Activated T-cell treated with anti-CD3 and anti-CD28 coated beads, Interleukin-2, amount 50 U/mL, for 48 hours (primary cell): ENCODE results near the gene TVP23B.
"Not testable (repeated sequence)": the region's sequence is repeated elsewhere in the genome, so short reads cannot be mapped to it uniquely, and the experiment has no call there.

Experiments used
- DNase-seq, 2 experiments: peaks; one replicate each; pipeline ENCODE4 v3.0.0-alpha.2; 2020

TVP23B gene

DNA sequence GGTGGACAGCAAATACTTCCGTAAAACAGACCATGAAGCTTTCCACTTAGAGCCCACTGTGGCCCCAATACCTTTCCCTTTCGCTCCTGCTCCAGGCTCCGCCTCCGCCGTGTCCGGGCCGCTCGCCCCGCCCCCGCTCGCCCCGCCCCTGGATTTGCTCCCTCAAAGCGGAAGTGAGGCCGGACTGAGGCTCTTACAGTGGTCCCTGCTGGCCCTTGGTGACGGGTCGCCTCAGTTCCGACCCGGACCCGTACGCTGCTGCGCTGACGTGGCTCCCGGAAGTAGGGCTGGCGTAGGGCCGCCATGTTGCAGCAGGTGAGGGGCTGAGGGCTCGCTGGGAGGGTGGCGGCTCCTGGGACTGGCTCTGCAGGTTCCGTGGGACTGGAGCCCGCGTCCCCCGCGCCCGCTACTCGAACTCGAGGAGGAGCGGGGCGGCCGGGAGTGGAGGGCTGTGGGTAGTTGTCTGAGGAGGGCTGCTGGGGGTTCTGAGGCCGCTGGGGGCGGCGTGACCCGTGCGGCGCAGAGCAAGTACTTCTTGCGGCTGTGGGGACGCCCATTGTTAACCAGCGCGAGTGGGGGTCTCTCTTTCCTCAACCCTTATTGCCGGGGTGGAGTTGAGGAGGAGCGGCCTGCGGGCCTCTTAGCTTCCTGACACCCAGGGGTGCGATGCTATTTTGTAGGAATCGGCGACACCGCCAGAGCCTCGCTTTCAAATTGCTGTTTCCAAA, at the start of gene TVP23B:
Gene TVP23B (plus strand): TSS at position 193 of the 728 bp plus-strand sequence. CDS start 111 bp downstream, at position 304.
- DNase-seq, result peak; percentile 99

DNA sequence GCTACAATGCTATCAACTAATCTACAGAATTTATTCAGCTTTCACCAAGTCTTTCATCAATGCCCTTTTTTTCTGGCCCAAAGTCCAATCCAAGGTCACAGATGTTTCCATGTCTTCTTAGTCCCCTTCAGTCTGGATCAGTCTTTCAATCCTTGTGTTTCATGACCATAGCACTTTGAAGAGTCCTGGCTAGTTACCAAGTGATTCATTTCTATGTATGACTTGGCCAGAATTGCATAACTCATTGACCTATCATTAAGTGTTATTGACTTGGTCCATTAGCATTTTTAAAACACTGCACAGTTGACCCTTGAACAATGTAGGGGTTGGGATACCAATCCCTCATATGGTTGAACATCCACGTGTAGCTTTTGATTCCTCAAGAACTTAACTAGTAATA, 48.5 kb upstream of the TVP23B start:
- DNase-seq, result not testable (repeated sequence)

DNA sequence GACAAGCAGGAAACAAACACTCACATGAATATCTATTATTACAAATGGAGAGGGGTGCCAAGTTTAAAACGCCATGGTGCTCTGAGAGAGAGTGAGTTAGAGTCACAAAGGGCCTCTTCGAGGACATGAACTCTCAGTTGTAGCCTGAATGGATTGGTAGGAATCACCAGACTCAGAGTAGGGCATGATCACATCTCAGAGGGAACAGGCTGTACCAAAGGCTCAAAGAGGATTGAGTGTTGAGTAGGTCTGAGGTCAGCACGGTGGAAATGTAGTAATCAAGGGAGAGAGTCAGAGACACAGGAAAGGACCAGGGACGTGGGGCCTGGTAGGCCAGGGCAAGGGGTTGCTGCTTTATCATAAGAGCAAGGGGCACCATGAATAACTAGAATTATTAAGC, 47.6 kb upstream of the TVP23B start:
- DNase-seq, result not testable (repeated sequence)

DNA sequence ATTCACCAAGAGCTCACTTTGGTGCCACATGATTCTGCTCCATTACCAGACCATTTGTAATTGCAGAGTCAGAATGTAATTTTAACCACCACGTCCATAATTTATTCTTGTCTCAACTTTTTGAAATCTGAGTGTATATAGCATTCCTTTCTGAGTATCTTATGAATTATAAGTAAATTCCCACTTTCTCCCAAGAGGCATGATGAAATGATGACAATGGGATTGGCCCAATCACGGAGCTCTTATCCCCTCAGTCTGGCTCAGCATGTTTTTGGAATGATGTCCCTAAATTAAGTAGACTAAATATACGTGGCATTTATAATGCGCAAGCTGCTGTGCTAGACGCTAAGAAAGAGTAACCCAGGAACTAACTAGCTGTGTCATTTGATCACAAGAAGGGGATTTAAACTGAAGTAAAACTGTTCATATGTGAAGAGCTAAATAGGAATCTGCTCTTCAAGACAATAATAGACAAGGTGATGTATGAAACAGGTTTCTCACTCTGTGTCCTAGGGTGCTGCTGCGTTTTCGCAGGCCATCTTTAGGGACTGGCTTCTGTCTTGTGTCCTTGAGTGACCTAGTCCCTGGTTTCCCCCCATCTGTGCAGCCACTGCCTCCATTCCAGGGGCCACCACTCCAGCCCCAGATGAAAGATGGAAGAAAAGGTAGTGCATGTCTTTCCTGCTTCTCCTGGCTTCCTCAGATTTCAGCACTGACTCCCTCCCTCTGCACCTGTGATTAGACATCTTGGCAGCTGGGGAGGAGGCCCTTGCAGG, 41.2 kb upstream of the TVP23B start:
- not testable (repeated sequence) for DNase-seq

DNA sequence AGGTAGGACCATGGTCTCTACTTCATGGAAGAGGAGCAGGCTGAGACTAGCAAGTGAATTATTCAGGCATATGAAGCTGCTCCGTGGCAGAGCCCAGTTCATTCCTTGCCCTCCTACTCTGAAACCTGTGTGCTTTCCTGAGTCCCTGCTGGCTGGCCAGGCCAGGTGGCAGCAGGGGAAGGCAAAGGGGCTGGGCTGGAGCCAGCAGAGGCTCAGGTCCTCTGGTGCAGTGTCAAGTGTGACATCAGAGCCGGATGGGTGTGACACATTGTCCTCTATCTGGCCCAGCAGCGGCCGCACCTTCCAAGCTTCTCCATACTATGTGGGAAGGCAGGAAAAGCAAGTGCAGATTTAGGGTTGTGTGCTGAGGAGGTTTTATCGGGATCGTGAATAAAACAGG, 39.8 kb upstream of the TVP23B start:
- not testable (repeated sequence) for DNase-seq

DNA sequence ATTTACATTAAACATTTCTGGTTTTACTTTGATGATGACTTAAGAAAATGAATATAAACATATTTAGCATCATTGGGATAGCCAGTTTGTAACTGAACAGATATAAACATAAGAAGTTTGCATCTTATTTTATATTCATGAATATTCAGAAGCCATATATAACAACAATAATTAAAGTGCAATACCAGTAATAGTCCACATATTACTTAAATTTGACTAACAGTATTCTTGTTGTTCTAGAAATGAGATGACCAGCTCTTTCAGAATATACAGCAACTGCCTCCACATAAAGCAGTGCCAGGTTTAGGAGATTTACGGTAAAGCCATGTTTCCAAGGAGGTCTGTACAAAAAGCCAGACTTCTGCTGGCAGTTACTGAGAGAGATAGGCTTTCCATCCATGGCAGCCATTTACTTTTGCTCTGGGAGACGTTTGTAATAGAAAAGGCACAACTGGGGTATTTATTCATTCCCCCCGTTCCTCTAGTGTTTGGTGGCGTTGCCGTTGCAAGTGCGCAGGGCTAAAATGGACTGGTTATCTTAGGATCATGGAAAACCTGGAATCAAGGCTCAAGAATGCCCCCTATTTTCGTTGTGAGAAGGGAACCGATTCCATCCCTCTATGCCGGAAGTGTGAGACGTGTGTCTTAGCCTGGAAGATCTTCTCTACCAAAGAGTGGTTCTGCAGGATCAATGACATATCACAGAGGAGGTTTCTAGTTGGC, 37.1 kb upstream of the TVP23B start, which contains the start of gene FBXW10:
Gene FBXW10 (plus strand): TSS at position 356 of the 723 bp plus-strand sequence. CDS start 191 bp downstream, at position 547.
- not testable (repeated sequence) for DNase-seq

DNA sequence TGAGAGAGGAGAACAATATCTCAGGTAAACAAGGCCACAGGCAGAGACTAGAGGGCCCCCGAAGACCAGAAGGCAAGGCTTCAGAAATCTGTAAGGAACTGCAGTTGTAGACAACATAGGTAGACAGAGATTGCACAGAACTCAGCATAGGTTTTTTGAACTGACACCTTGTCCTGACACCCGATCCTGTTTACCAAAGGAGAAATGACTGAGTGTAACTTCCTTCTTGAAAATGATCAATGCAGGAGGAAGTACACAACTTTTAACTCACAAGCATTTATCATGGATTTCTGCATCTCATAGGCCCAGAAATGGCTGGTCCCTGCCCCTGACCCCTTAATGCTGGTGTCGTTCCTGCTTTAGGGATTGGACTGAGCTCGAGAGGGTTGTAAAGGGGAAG, 36.3 kb upstream of the TVP23B start:
- DNase-seq, result not testable (repeated sequence)

DNA sequence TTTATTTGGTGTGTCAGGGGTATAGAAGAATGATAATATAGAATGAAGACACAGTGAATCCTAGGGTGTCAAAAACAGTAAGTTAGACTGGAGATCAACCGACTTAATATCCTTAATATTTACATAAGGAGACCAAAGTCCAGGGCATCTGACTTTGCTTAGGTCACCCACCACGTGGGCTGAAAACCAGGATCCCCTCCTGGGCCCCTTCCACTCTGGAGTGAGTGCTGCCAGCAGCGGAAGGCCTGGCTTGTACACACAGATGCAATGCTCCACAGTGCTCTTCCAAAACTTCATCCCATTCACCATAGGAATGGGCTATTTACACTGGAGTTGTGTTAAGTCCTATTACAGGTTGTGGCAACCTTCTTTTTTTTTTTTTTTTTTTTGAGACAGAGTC, 34.4 kb upstream of the TVP23B start:
- DNase-seq, result not testable (repeated sequence)

DNA sequence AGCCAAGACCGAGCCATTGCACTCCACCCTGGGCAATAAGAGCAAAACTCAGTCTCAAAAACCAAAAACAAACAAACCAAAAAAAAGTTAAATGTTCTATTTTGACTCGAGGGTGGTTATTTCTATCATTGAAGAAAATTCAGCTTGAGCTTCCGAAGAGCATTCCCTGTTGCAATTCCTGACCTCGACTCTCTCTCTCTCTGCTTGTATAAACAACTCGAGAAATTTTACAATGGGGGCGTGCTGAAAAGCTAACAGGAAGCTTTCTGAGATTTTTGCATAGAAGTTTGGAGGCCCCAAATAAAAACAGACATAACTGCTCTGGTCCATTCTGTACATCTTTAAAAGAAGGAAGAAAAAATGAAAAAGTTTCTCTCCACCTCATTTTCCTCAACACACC, 33.5 kb upstream of the TVP23B start:
- not testable (repeated sequence) for DNase-seq

DNA sequence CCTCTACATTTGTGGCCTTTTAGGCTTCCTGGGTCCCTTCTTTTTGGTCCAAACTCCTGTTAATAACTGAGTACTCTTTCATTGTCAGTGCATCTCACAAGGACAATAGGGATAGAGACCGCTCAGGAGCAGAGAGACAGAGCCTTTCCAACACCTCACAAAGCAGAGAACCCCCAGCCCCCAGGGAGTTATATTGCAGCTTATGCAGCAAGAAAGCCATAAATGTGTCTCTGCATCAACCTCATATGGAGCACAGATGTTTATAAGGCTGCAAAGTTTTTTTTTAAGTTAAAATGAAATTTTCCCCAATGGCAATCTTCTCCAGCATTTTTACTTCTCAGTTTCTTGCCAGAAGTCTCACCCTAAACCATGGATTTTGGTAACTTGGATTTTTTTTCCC, 30.7 kb upstream of the TVP23B start:
- DNase-seq, result not testable (repeated sequence)

DNA sequence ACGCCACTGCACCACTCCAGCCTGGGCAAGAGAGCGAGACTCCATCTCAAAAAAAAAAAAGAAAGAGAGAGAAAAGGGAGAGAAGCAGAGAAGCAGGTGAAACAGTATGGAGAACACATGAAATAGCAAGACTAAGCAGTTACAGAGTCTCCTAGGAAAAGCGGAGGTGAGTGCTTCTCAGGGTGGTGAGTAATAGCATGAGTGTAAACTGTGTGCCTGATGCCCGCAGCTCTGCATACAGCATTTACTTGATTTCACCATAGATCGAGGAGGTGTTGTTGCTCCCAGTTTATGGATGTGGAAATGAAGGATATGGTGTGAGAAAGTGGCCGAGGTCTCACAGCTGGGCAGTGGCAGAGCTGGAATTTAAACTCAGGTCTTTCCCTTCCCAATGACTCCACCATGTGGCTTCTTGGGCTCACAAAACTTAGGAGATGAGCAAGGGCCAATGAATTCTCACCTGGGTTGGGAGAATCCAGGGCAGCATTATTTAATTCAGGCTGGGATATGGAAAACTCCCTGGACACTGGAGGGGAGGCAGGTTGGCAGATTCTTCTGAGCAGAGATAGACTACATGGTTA, 27.1 kb upstream of the TVP23B start:
- DNase-seq, result not testable (repeated sequence)

DNA sequence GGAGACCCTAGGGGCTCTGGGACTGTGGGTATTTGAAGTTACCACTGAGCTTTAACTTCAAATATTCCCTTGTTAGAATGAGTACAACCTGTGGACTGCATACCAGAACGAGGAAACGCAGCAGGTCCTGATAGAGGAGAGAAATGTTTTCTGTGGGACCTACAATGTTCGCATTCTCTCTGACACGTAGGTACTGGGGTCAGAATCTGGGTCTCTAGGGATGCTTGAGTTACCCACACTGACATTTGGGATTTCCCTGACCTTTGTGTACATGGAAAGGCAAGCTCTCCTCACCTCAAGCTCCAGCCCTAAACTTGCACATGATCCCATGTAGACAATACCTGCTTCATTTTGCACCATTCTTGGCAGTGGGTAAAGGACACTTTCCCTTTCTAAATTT, 25.0 kb upstream of the TVP23B start:
- not testable (repeated sequence) for DNase-seq

DNA sequence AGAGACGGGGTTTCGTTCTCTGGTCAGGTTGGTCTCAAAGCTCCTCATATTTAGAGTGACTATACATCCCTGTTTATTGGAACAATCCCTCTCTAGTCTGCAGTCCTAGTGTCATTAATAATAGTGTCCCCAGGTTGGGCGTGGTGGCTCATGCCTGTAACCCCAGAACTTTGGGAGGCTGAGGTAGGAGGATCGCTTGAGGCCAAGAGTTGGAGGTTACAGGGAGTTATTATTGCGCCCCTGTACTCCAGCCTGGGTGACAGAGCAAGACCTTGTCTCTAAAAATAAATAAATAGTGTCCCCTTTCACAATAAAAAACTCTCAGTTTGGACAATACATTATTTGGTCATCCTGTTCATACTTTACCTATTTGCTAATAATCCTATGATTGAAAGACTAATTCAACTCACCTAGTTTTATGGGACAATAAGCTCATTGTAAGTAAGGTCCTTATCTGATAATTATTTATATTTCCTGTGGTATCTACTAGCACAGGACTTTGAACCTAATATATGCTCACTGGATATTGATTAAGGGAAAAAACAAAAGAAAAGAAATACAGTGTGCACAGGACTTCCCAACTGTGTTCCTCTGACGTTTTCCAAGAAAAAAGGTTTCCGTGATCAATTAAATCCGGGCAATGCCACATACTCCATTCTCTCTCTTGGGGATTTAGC, 23.5 kb upstream of the TVP23B start:
- not testable (repeated sequence) for DNase-seq

DNA sequence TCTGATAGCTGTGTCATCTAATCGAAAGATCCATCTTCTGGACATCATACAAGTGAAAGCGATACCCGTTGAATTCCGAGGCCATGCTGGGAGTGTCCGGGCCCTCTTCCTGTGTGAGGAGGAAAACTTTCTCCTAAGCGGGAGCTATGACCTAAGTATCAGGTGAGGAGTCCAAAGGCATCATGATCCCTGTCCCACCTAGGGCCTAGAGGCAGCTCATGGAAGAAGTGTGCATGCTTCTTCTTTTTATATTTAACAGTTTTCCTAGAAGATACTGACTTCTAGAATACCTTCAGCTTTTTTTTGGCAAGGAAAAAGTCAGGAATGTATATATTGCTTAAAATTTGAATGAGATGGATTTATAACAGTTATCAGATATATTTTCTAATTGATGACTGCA, 22.6 kb upstream of the TVP23B start:
- not testable (repeated sequence) for DNase-seq

DNA sequence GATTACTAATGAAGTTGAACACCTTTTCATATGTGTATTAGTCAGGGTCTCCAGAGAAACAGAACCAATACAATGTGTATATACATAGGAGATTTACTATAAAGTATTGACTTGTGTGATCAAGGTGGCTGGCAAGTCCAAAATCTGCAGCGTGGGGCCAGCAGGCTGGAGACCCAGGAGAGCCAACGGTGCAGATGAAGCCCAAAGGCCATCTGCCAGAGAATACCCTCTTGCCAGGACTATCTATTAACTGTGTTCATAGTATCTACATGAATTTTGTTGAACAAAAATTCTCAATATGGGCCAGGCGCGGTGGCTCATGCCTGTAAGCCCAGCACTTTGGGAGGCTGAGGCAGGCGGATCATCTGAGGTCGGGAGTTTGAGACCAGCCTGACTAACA, 20.8 kb upstream of the TVP23B start:
- DNase-seq, result not testable (repeated sequence)

DNA sequence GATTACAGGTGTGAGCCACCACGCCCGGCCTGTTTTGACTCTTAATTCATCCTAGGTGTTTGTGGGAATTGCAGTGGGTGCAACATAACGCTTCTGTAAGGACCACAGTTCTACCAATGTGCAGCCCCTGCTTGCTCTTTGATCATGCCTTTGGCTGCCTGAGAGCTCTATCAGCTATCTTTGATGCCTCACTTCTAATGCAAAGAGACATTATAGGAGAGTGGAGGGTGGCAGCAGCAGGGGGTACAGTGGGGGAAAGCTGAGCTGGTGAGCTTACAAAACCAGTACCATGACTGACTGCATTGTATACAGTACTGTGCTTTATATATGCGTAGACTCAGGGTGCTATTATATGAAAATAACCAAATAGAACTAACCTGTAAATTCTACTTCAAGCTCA, 10.4 kb upstream of the TVP23B start:
- not testable (repeated sequence) for DNase-seq

DNA sequence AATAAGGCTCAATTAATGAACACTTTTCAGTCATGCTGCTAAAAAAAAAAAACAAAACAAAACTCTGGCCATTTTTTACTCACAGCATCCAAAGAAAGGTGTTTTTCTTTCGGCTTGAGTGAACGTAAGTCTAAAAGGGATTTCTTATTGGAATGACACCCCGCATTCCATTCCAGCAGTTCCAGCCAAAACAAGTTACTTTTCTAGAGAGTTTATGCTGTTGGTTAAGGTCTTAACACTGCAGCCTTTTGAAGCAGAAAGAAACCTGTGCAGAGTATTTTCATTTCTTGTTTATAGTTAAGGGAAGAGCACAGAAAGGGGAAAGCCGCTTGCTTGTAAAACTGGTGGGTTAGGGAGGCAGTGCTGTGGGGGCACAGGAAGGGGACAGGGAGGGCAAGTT, 9.9 kb upstream of the TVP23B start:
- not testable (repeated sequence) for DNase-seq

DNA sequence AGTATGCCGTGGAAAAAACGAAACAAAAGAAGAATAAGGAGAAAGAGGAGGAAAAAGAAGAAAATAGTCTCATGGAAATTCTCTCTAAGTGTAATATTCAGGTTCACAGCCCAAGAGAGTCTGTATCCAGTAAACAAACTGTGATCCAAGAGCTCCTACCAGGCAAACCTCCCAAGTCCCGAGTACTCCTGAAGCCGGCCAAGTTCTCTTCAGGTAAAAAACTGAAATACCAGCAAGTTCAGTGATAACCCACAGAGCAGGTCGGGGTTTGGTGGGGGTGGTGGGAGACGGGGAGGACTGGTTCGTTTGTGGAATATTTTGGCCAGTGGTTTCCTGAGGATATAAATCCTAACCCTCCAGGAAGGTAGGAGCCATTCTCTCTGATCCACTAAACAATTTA, 8.5 kb upstream of the TVP23B start:
- no peak for DNase-seq

DNA sequence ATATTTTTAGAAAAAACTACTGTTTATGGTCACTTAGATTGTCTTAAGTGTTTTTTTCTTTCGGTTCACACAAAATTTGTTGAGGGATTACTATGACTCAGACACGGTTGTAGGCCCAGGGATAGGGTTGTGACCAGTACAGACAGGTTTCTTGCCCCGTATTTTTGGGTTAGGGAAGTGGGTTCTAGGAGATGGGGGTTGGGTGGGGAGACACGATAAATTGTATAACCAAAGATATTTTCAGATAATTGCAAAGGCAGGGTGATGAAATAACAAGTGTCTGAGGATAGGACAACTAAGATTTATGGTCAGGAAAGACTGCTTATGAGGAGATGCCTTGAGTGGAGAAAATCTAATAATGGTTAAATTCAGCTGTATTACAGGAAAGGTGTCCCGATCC, 822 bp downstream of the TVP23B start:
- not testable (repeated sequence) for DNase-seq

DNA sequence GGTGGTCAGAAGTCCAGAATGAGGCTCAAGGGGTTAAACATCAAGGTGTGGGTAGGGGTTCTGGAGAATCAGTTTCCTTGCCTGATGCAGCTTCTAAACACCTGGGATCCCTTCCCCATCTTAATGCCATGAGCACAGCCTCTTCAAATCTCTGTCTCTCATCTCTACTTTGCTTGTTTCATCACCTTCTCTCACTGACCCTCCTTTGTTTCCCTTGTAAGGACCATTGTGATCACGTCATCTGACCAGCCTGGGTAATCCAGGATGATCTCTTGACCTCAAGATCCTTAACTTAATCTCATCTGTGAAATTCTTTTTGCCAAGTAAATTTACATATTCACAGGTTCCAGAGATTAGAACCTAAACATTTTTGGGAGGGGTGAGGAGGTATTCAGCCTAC, 5.0 kb downstream of the TVP23B start:
- DNase-seq, result not testable (repeated sequence)

DNA sequence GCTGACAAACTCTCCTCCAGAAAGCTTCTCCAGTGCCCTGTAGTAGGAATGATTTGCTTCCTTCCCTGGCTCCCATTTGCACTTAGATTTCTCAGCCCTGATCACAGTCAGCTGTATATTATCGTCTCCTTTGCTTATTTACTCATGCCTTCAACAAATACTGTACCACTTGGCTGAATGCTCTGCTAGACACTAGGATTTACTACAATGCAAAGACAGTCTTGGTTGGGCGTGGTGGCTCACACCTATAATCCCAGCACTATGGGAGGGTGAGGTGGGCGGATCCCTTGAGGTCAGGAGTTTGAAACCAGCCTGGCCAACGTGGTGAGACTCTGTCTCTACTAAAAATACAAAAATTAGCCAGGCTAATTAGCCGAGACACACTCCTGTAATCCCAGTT, 5.9 kb downstream of the TVP23B start:
- DNase-seq, result not testable (repeated sequence)

DNA sequence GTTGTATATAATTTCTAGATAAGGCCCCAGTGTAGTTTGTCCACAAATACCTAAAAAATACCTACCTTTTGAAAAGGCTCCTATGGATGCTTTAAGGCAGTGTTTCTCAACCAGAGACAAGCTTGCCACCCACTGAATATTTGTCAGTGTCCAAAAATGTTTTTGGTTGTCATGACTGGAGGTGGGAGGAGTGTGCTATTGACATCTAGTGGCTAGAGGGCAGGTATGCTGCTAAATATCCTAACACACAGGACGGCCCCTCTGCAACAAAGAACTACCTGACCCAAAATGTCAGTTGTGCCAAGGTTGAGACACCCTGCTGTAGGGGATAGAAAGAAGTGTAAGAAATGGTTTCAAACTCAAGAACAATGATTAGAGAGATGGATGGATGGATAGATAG, 10.4 kb downstream of the TVP23B start:
- not testable (repeated sequence) for DNase-seq
